ENCODE measurements around the gene SMAP2. TPM values are rescaled to one million over a fixed set of nuclear protein-coding genes. Genes with fewer than 3 reads are reported as not detected.

The SMAP2 gene
- total RNA-seq, 1 donor from 2014 or later = 39.5 TPM

Other genes starting within 250 kb of the SMAP2 start
- 20.9 TPM for gene RLF, start 212.3 kb upstream of the SMAP2 start, total RNA-seq
- gene TMCO2, start 125.8 kb upstream of the SMAP2 start, total RNA-seq = not detected
- gene ZMPSTE24, start 115.5 kb upstream of the SMAP2 start, total RNA-seq = 52.9 TPM
- 27.1 TPM for gene COL9A2, start 56.4 kb upstream of the SMAP2 start, total RNA-seq
- 2.5 TPM for gene ZFP69B, start 76.7 kb downstream of the SMAP2 start, total RNA-seq
- 5.8 TPM for gene ZFP69, start 103.6 kb downstream of the SMAP2 start, total RNA-seq
- gene EXO5, start 135.0 kb downstream of the SMAP2 start, total RNA-seq = 8.1 TPM
- 2.3 TPM for gene ZNF684, start 157.9 kb downstream of the SMAP2 start, total RNA-seq

Data from ureter (tissue), 1 donor.